HG03108 (cell line): ENCODE measurements around the gene GOLGA6A.
"Not testable (repeated sequence)": the region's sequence is repeated elsewhere in the genome, so short reads cannot be mapped to it uniquely, and the experiment has no call there.

Experiments
- ATAC-seq: cut with Tn5 transposase; IDR thresholded peaks from one replicate; pipeline ENCODE4 v1.9.1; 2021; ENCODE audit warnings: moderate library complexity; ENCODE audit not compliant: unreplicated experiment

GOLGA6A gene

DNA sequence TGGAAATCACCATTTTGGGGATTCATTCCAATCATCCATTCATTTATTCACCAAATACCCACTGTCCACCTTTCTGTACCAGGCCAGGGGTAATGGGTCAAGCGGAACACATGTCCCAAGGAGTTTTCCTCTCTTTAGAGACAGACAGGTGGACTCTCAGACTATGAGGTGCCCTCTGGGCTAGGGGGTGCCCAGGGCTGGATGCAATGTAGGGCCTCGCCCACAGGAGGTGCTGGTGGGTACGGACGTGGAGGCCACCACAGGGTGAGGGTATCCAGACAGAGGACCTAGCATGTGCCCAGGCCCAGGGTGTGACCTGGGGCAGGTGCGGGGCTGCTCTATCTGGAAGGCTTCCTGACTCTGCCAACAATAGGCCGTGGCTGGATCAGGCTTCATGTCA, 26.3 kb upstream of the GOLGA6A start:
- not testable (repeated sequence) for ATAC-seq

DNA sequence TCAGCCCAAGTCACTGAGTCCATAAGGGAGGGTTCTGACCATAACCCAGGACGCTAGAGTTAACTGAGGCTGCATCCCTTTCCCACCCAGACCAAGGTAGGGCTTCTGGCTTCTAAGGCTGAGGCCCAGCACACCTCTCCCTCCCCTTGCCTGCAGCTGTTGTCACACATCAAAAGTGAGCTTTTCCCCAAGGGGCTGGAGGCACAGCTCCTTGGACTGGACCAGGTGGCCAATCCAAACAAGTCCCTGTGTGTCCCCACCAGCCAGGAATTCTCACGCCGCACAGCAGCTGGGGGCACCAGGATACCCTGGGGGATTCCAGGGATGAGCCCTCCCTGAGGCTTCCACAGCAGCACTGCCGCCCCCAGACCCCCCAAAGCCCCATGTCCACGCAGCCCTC, 25.8 kb upstream of the GOLGA6A start:
- no peak for ATAC-seq

DNA sequence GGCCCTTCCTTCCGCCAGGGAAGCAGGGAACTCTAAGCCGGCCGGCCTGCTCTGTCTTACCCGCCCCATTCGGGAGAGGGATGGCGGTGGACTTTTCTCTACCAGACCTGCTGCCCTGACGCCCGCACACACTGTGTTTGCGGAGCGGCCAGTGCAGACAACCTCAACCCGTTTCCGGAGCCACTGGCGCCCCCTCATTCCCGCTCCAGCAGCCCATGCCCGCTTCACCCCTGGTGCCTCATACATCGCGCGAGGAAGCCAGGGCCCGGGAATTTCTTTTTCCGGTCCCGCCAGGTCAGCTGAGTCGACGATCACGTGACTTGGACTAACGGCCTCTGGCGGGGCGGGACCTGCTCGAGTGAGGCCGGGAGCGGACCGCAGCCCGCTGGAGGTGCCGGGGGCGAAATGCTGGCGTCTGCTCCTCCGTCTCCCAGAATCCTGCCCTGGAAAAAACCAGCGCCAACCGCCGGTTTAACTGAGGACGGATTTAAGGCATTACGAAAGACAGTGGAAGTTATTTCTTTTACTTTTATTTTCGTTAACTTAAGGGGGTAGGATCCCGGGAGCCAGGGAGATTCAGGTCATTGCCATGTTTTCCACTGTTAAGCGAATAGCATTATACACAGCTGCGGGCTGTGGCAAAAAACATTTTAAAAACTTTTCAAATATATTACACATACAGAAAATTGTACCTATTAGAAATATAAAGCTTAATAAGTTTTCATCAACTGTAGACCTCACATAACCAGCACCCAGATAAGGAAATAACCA, 17.8 kb upstream of the GOLGA6A start:
- ATAC-seq: peak; percentile 69

GRCh38 chr15:74096753-74097474, 14.6 kb upstream of the GOLGA6A start:
- ATAC-seq: not testable (repeated sequence)

DNA sequence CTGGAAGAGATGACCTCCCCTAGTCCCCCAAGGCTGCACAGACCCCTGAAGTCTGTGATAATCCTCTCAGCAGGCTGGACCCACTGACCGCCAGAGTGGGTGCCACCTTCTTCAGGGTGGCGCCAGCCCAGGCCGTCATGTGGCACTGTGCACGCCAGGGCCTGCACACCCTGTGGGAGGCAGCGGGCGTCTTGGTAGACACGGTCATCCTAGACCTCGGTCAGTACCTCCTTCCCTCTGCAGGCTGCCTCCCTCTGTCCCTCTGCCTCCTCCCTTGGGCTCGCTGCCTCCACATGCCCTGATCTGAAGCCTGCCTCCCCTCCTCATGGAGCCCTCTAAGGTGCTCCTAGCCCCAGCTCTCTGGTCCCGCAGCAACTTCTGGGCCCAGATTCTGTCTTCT, 13.3 kb upstream of the GOLGA6A start:
- ATAC-seq: not testable (repeated sequence)

GRCh38 chr15:74094567-74094966, 12.2 kb upstream of the GOLGA6A start:
- not testable (repeated sequence) for ATAC-seq

GRCh38 chr15:74075781-74076180, 6.6 kb downstream of the GOLGA6A start:
- ATAC-seq: not testable (repeated sequence)

DNA sequence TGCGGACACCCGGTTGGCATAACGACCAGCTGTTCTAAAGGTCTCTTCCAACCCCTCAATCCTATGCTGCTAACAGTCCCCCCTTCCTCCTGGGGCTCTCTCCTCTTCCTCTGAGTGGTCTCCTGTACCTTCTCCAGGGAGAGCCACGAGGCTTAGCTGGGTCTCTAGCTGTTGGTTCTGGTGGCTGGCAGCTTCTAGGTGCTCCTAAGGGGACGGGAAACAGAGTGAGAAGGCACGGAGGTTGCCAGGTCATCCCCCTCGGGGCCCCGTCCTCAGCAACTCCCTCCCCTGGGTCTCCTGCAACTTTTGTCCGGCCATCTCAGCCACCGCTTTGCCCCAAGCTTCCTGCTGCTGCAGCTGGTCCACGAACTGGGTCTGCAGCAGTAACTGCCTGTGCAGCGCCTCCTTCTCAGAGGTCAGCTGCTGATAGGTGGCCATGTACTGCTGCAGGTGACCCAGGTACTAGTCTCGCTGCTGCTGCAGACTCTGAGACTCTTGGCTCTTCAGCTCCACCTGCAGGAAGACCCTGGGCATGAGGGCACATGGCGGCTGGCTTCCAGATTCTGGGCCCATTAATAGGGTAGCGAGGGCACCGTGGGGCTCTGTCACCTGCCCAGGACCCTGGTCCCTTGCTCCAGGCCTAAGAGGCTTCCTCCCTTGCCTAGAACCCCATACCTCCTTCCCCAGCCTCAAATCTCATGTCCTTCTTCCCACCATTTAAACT, 9.6 kb downstream of the GOLGA6A start:
- ATAC-seq: not testable (repeated sequence)

DNA sequence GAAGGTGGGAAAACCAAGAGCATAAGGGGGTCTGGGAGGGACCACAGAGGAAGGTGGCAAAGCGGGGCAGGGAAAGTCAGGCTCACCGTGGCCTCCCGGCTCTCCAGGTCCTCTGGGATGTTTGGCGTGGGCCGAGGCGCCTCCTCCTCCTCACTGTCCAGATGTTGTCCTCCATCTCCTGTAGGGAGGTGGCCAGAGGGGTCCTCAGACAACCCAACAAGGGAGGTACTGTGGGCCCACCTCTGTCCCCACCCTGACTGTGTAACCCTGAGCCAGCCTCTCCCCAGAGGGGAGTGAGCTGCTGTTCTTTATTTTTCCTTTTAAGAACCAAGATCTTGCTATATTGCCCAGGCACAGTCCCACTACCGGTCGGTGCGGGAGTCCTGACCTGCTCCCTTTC, 10.2 kb downstream of the GOLGA6A start:
- ATAC-seq: not testable (repeated sequence)

DNA sequence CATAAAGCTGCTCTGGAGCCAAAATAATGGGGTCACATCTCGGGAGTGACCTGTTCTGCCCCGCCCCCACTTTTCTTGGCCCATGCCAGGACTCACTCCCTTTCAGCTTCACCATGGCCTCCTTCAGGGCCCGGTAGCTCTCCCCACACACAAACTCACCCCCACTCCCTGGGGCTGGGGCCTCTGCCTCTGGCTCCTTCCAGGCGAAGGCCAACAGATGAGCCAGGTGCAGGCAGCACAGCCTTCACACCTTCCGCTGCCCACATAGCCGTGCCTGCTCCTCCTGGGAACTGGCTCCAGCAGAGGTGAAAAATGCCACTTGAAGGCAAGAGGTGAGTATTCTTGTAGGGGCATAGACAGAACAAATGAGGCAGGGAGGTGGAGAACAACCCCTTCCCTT, 10.7 kb downstream of the GOLGA6A start:
- ATAC-seq: not testable (repeated sequence)

DNA sequence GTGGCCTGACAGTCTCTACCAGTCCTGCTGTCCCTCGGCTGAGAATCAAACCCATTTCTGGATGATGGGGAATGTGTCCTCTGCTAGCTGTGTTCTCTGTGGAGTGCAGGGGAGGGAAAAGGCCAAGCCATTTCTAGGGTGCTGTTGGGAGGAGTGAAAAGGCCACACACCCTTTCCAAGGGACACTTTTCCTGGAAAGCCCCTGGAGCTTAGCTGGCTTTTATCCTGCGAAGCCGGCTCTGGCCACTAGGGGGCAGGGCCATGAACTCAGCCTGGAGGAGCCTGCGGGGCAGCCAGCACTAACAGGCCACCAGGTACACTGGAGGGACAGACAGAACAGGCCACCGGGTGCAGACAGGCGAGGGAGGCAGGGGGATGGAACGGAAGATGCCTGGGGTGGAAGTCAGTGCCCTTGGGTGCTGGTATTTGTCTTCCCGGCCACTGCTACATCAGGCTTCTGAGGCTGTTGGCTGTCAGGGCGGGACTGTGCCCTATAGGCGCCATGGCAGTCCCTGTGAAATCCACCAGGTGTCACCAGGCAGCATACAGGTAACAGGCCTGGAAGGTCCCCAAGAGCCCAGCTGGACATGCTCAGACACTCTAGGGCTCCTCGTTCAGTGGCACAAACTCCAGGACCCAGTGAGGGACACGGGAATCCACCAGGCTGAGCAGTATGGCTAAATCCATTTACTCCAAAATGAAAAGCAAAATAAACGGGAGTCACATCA, 16.5 kb downstream of the GOLGA6A start:
- peak; percentile 59 for ATAC-seq

DNA sequence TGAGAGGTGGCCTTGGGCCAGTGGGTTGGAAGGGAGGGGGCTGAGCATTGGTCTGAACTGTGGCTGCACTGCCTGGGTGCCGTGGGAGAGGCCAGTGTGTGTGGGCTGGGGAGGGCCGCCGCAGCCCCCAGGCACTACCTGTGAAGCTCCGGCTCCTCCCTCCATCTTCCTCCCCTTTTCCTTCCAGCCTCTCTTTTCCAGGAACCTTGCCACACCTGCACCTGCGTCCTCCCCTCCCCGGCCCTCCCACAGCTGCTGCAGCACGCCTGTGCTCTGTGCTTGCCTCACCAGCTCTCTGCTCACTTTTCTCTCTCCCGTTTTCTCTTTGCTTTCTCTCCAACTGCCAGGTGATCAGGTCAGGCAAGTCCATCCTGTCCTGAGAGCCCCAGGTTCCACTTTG, 17.5 kb downstream of the GOLGA6A start:
- not testable (repeated sequence) for ATAC-seq

DNA sequence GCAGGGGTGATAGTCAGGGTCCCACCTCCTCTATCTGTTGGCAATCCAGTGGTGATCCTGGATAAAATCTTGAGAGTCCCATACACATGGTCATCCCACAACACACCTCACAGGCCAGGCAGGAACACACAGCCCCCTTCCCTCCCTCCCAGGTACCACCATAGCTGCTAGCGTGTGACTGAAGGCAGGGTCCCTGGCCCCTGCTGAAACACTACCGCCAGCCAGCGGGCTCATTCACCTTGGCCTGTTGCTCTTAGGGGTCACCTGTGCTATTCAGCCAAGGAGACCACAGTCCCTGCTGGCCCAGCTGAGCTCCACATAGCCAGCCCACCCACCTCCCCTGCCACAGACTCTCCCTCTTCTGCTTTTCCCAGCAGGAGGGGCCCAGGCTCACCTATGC, 18.2 kb downstream of the GOLGA6A start:
- ATAC-seq: not testable (repeated sequence)

GRCh38 chr15:74063425-74064146, 18.8 kb downstream of the GOLGA6A start:
- not testable (repeated sequence) for ATAC-seq

DNA sequence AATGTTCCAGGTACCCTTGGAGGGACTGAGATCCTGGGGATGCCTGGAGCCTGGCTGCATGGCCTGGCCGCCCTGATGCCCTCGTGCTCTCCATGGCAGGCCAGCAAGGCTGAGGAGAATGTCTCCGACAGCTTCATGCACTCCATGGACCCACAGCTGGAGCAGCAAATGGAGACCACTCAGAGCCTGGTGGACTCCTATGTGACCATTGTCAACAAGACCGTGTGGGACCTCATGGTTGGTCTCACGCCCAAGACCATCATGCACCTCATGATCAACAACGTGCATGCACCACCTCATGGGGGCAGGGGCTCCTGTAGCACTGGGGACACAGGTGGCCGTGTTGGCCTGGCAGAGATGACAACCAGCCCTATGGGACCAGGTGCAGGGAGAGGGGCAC, 19.7 kb downstream of the GOLGA6A start:
- ATAC-seq: no peak

- ATAC-seq: no peak
Observed at GRCh38 chr15:74062236-74062635, 20.1 kb downstream of the GOLGA6A start.

DNA sequence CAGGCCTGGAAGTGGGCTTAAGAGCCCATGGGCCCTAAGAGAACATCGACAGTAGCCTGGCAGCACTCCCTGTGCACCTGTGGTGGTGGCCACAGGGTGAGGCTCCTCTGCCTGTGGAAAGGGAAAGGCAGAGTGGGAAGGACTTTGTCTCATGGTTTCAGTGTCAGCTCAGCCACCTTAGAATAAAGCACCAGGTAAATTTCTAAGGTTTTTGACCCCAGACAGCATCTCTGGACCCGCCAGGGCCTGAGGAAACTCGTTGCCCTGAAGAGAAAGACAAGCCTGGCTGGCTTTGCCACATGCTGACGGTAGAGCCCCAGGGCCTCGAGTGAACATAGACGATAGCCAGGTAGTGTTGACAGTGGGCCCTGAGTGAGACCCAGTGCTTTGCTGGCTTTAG, 22.1 kb downstream of the GOLGA6A start:
- ATAC-seq: no peak

GRCh38 chr15:74059050-74059833, 23.1 kb downstream of the GOLGA6A start:
- ATAC-seq: not testable (repeated sequence)

DNA sequence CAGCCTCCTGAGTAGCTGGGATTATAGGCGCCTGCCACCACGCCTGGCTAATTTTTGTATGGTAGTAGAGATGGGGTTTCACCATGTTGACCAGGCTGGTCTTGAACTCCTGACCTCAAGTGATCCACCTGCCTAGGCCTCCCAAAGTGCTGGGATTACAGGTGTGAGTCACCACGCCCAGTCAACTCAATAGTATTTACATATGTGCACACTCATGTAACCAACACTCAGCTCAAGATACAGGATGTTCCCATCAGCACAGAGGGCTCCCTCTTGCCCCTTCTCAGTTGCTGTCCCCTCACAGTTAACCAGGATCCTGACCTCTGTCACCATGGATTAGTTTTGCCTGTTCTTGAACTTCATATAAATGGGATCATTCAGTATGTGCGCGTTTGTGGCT, 26.0 kb downstream of the GOLGA6A start:
- not testable (repeated sequence) for ATAC-seq
